HepG2 (cell line): ENCODE measurements around the gene ABHD1. TPM values are rescaled to one million over a fixed set of nuclear protein-coding genes. Genes with fewer than 3 reads are reported as not detected.

Experiments
- ARNTL ChIP-seq: sonication (generic); formaldehyde crosslinking; IDR thresholded peaks from 2 replicates; pipeline ENCODE4 v1.4.0; 2020; ENCODE audit warnings: mild to moderate bottlenecking, missing genetic modification reagents
- CBX1 ChIP-seq: IDR thresholded peaks from one replicate; pipeline ENCODE4 v1.6.1; 2016; ENCODE audit warnings: antibody characterized with exemption, low read depth
- CREBL2 ChIP-seq: sonication (generic); formaldehyde crosslinking; IDR thresholded peaks from 2 replicates; pipeline ENCODE4 v1.8.1; 2023; ENCODE audit warnings: missing genetic modification reagents, mild to moderate bottlenecking, borderline replicate concordance
- HDAC2 ChIP-seq: sonication (generic); formaldehyde crosslinking; IDR thresholded peaks from 2 replicates; pipeline ENCODE4 v1.4.0; 2020; ENCODE audit warnings: missing genetic modification reagents
- HMGXB4 ChIP-seq, 2 experiments: sonication (generic) in 1 of 2; formaldehyde crosslinking in 1 of 2; IDR thresholded peaks; 2 replicates each; pipeline versions ENCODE4 v1.4.0 to v1.6.1; 2018 to 2020; ENCODE audit warnings: missing genetic modification reagents in 2 of 2, borderline replicate concordance in 1 of 2, low read depth in 1 of 2, mild to moderate bottlenecking in 1 of 2, missing biosample characterization in 1 of 2
- HNF4G ChIP-seq, 2 experiments: sonication (generic) in 1 of 2; formaldehyde crosslinking in 1 of 2; IDR thresholded peaks; 2 replicates each; pipeline versions ENCODE4 v1.4.0 to v1.6.1; 2011 to 2020; ENCODE audit warnings: borderline replicate concordance in 2 of 2, low read depth in 2 of 2, mild to moderate bottlenecking in 2 of 2, low read length in 1 of 2, missing genetic modification reagents in 1 of 2, moderate library complexity in 1 of 2
- HOMEZ ChIP-seq: IDR thresholded peaks from 2 replicates; pipeline ENCODE4 v1.6.1; 2016; ENCODE audit warnings: low read depth
- KAT8 ChIP-seq: IDR thresholded peaks from 2 replicates; pipeline ENCODE4 v1.6.1; 2016; ENCODE audit warnings: missing genetic modification reagents, missing compliant biosample characterization
- RXRA ChIP-seq: sonication (generic); formaldehyde crosslinking; IDR thresholded peaks from 2 replicates; pipeline ENCODE4 v1.5.1; 2020; ENCODE audit warnings: missing genetic modification reagents
- SMAD9 ChIP-seq: sonication (generic); formaldehyde crosslinking; IDR thresholded peaks from 2 replicates; pipeline ENCODE4 v1.5.1; 2020; ENCODE audit warnings: mild to moderate bottlenecking, missing genetic modification reagents
- SP1 ChIP-seq, 2 experiments: fragments of 450-650 bp in 1 of 2; sonication (generic) in 1 of 2; formaldehyde crosslinking in 1 of 2; IDR thresholded peaks; 2 replicates each; pipeline versions ENCODE4 v1.4.0 to v1.6.1; 2016 to 2020; ENCODE audit warnings: missing genetic modification reagents in 1 of 2
- TFE3 ChIP-seq: IDR thresholded peaks from 2 replicates; pipeline ENCODE4 v1.6.1; 2016
- TIGD3 ChIP-seq: sonication (generic); formaldehyde crosslinking; IDR thresholded peaks from 2 replicates; pipeline ENCODE4 v1.5.1; 2020; ENCODE audit warnings: mild to moderate bottlenecking, missing genetic modification reagents, borderline replicate concordance
- TRIM24 ChIP-seq: sonication (generic); formaldehyde crosslinking; IDR thresholded peaks from 2 replicates; pipeline ENCODE4 v1.8.0; 2022; ENCODE audit warnings: mild to moderate bottlenecking, missing genetic modification reagents
- ZBTB38 ChIP-seq: sonication (generic); formaldehyde crosslinking; IDR thresholded peaks from 2 replicates; pipeline ENCODE4 v1.5.1; 2020; ENCODE audit warnings: mild to moderate bottlenecking, missing genetic modification reagents
- ZFYVE20 ChIP-seq: sonication (generic); formaldehyde crosslinking; IDR thresholded peaks from 2 replicates; pipeline ENCODE4 v1.8.0; 2023; ENCODE audit warnings: low read depth, mild to moderate bottlenecking, moderate library complexity, missing genetic modification reagents, borderline replicate concordance
- ZMYM2 ChIP-seq: sonication (generic); formaldehyde crosslinking; IDR thresholded peaks from 2 replicates; pipeline ENCODE4 v1.8.0; 2022; ENCODE audit warnings: mild to moderate bottlenecking, missing genetic modification reagents
- ZNF691 ChIP-seq: sonication (generic); formaldehyde crosslinking; IDR thresholded peaks from 2 replicates; pipeline ENCODE4 v1.4.0; 2020; ENCODE audit warnings: missing genetic modification reagents, low read depth, mild to moderate bottlenecking, borderline replicate concordance
- ZNF749 ChIP-seq: sonication (generic); formaldehyde crosslinking; IDR thresholded peaks from 2 replicates; pipeline ENCODE4 v1.8.0; 2022; ENCODE audit warnings: mild to moderate bottlenecking, missing genetic modification reagents, moderate library complexity, borderline replicate concordance
- polyA plus RNA-seq, 8 experiments: library from polyadenylated mRNA; depleted of rRNA in 3 of 8; stranded (reverse) in 7 of 8; unstranded in 1 of 8; fragments of >200 nt; fragmentation: Illumina TruSeq in 4 of 8; extraction: Trizol in 4 of 8; gene quantifications; 2 replicates each; pipeline versions ENCODE4 v1.2.1 to v1.2.3, GENCODE V29; 2011 to 2016; ENCODE audit warnings: low read depth in 4 of 8, missing spikeins in 1 of 8, mixed read lengths in 1 of 8; ENCODE audit not compliant: insufficient read depth in 1 of 8
- total RNA-seq, 5 experiments: library from RNA; depleted of rRNA; stranded (reverse); fragments of >200 nt; fragmentation: Illumina TruSeq; extraction: Trizol; gene quantifications; 2 replicates each; pipeline ENCODE4 v1.2.3, GENCODE V29; 2016; ENCODE audit warnings: low read depth in 1 of 5

The ABHD1 gene
- total and polyA plus RNA-seq, 2 of the 13 experiments (the other 11 are each of a cell fraction or from before 2014, with no cell fraction given), result 0.04 to 0.81 TPM

- TF ChIP-seq TFE3 (CRISPR knock-in tag) (0 out of 2 replicates have a peak, but pooled peaks have one; percentile 20), HOMEZ (CRISPR knock-in tag) (no peak), ZBTB38 (CRISPR knock-in tag) (peak; percentile 72), RXRA (CRISPR knock-in tag) (peak; percentile 46), CBX1 (peak; percentile 88), KAT8 (CRISPR knock-in tag) (peak; percentile 59; the same call in 1 of the 2 replicates), CREBL2 (CRISPR knock-in tag) (no peak), SP1 (IDR thresholded peaks at IDR 0.05) (no peak), SP1 (CRISPR knock-in tag; IDR thresholded peaks at IDR 0.05) (peak; percentile 74), ZNF691 (peak; percentile 93), HNF4G (IDR thresholded peaks at IDR 0.05; ENCODE audit: borderline replicate concordance, low read depth, low read length) (0 out of 2 replicates have a peak, but pooled peaks have one; percentile 17), HNF4G (CRISPR knock-in tag; IDR thresholded peaks at IDR 0.05; ENCODE audit: borderline replicate concordance, low read depth) (no peak), ZMYM2 (CRISPR knock-in tag) (peak; percentile 65; the same call in 1 of the 2 replicates), SMAD9 (peak; percentile 25; the same call in 1 of the 2 replicates), ZNF749 (CRISPR knock-in tag) (0 out of 2 replicates have a peak, but pooled peaks have one; percentile 69), HDAC2 (CRISPR knock-in tag) (0 out of 2 replicates have a peak, but pooled peaks have one; percentile 12), ARNTL (CRISPR knock-in tag) (0 out of 2 replicates have a peak, but pooled peaks have one; percentile 49), TRIM24 (CRISPR knock-in tag) (0 out of 2 replicates have a peak, but pooled peaks have one; percentile 48), HMGXB4 (CRISPR knock-in tag; IDR thresholded peaks at IDR 0.05; ENCODE audit: borderline replicate concordance in 1 of 2, low read depth in 1 of 2) (peak in 1 of 2 experiments; percentile 87; a peak in 1 of 4 replicates), TIGD3 (CRISPR knock-in tag) (peak; percentile 33), ZFYVE20 (CRISPR knock-in tag) (no peak)
Measured at GRCh38 chr2:27123302-27124150, at the start of gene ABHD1 (continued).
